Activated naive CD4-positive, alpha-beta T cell treated with anti-CD3 and anti-CD28 coated beads, Interleukin-2, amount 10 ng/mL, durations not matched to agents 7 days and 5 days (primary cell): Measurements from ENCODE around the gene RSBN1.

Experiments used
- CTCF ChIA-PET: fragments of 350-600 bp; sonication (Branson Sonifier 250); formaldehyde crosslinking; loops from one replicate; lab custom pipeline; 2021; ENCODE audit warnings: antibody characterized with exemption; lab: Charles Lee
- DNase-seq: peaks from one replicate; pipeline ENCODE4 v3.0.0-alpha.2; 2020
- H3K27ac Mint-ChIP-seq: one replicate; pipeline ENCODE4 v1.8.0; 2021; ENCODE audit warnings: mild to moderate bottlenecking, moderate library complexity, mixed read lengths
- H3K27me3 Mint-ChIP-seq: one replicate; pipeline ENCODE4 v1.8.0; 2021; ENCODE audit warnings: mild to moderate bottlenecking, mixed read lengths
- H3K36me3 Mint-ChIP-seq: one replicate; pipeline ENCODE4 v1.8.0; 2021; ENCODE audit warnings: mixed read lengths
- H3K4me1 Mint-ChIP-seq: one replicate; pipeline ENCODE4 v1.8.0; 2021; ENCODE audit warnings: mixed read lengths
- H3K4me3 Mint-ChIP-seq: one replicate; pipeline ENCODE4 v1.8.0; 2021; ENCODE audit warnings: mild to moderate bottlenecking, moderate library complexity, mixed read lengths
- H3K9me3 Mint-ChIP-seq: one replicate; pipeline ENCODE4 v1.8.0; 2021; ENCODE audit warnings: mixed read lengths

RSBN1 gene

DNA sequence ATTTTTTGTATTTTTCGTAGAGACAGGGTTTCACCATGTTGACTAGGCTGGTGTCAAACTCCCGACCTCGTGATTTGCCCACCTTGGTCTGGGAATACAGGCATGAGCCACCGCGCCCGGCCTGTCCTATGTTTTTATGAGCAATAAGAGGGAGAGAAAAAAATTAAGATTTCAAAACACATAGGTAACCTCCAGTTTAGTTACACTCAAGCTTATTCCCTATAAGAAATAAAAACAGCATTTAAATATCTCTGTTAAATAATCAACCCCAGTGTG, 7.1 kb downstream of the RSBN1 start:
- H3K27ac Mint-ChIP-seq: no peak overlapping the region
- H3K9me3 Mint-ChIP-seq: peaks cover 3% of the 10 kb centered on the region
- no peaks in the 10 kb centered on the region for H3K27me3 Mint-ChIP-seq
- no peak overlapping the region for H3K4me3 Mint-ChIP-seq
- peaks cover 55% of the 10 kb centered on the region for H3K36me3 Mint-ChIP-seq
- DNase-seq: no peak
- peaks cover 64% of the 10 kb centered on the region for H3K4me1 Mint-ChIP-seq
- CTCF ChIA-PET: interaction anchor here (0.9 kb wide), 1 partner anchor 20 kb away, joined by 5 read pairs; no protein-coding TSS in a partner anchor

DNA sequence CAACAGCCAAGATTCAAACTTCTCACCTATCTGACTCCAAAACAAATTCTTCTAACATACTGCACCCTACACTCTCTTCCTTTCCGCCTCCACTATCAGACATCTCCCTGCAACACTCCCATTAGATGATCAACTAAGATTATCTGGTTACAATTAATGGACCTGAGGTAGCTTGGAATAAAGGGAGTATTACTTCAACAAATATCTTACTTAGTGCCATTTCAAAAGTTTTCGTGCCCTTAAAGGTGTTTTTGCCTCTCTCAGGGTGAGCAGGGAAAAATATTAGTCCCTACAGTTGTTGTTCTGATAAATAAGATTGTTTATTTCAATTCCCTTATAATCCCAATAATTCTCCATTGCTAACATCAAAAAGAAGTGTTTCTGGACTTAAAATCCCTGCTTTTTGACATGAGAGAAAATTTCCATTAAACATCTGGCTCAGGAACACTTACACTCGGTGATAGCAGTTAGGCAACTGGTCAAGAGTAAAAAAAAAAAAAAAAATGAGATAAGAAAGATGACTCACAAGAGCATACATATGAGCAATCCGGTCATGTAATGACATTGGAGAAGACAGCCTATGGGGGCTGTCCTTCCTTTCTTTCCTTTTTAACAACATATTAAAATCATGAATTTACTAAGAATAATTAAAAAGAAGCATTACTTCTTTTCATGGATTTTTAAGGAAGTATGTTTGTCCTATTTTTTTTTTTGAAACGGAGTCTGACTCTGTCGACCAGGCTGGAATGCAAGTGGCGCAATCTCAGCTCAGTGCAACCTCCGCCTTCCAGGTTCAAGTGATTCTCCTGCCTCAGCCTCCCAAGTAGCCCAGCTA, 7.6 kb downstream of the RSBN1 start:
- no peaks in the 10 kb centered on the region for H3K27me3 Mint-ChIP-seq
- CTCF ChIA-PET: interaction anchor here (0.8 to 0.9 kb wide), 2 partner anchors 19 to 46 kb away, joined by 3 to 5 read pairs; no protein-coding TSS in a partner anchor
- DNase-seq: no peak
- peaks cover 3% of the 10 kb centered on the region for H3K9me3 Mint-ChIP-seq
- H3K27ac Mint-ChIP-seq: no peak overlapping the region
- H3K36me3 Mint-ChIP-seq: peaks cover 52% of the 10 kb centered on the region
- peaks cover 59% of the 10 kb centered on the region for H3K4me1 Mint-ChIP-seq
- H3K4me3 Mint-ChIP-seq: no peak overlapping the region

DNA sequence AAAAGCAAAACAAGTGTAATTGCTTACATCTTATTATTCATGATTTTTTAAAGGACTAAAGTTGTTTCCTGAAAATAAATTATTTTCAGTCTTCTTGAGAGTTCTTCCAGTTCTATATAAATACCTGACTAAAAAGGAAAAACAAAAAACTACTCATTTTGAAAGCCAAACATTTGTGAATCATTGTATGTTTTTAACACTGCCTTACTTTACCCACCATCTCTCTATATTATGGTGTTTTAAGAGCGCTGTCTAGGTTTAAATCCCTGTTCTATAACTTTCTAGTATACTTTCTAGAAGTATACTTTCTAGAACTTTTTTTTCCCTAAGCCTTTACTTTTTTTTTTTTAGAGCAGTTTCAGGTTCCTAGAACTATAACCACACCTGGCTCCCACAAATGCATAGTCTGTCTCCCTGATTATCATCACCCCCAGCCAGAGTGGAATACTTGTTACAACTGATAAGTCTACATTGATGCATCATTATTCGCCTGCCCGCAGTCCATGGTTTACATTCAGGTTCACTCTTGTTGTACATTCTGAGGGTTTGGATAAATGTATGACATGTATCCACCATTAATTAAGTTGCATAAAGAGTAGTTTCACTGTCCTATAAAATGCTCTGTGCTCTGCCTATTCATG, 9.8 kb downstream of the RSBN1 start:
- H3K27me3 Mint-ChIP-seq: no peaks in the 10 kb centered on the region
- H3K27ac Mint-ChIP-seq: no peak overlapping the region
- H3K4me1 Mint-ChIP-seq: peaks cover 48% of the 10 kb centered on the region
- peaks cover 47% of the 10 kb centered on the region for H3K36me3 Mint-ChIP-seq
- CTCF ChIA-PET: no interaction called here
- DNase-seq: no peak
- H3K9me3 Mint-ChIP-seq: peaks cover 3% of the 10 kb centered on the region
- H3K4me3 Mint-ChIP-seq: no peak overlapping the region

DNA sequence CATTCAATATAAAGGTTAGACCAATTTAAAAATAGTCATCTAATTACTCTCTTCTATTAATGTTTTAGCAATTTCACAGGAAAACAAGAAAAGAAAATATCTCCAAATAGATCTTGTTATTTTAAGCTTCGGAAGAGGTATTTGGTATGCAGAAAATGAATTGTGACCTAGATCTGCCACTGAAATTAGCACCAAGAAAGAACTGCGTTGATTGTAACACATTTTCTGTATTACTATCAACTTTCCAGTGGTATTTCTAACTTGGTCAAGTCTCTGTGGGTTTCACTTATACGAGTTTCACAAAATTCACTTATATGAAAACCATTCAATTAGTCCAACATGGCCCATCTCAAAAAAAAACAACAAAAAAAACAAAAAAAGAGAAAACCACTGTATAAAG, 11.8 kb downstream of the RSBN1 start:
- CTCF ChIA-PET: no interaction called here

DNA sequence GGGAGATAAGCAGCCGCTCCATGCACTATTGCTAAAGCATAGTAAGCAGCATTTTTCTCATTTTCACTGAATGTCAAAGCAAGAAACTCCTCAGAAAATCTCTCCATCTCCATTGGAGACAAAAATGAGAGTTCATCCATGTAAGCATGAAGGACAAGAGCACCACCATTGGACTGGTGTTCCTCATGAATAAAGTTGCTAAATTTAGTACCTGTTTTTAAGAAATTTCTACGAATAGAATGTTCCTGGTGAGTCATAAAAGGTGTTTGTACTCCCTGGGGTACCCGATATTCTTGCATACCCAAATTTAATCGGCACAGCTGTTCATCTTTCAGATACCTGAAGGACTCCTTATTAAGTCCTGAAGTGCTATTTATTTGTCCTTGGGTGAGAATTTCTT, 14.8 kb downstream of the RSBN1 start:
- DNase-seq: no peak
- no peaks in the 10 kb centered on the region for H3K27me3 Mint-ChIP-seq
- no peaks in the 10 kb centered on the region for H3K9me3 Mint-ChIP-seq
- no peak overlapping the region for H3K4me3 Mint-ChIP-seq
- CTCF ChIA-PET: no interaction called here
- no peak overlapping the region for H3K27ac Mint-ChIP-seq
- peaks cover 39% of the 10 kb centered on the region for H3K4me1 Mint-ChIP-seq
- peaks cover 51% of the 10 kb centered on the region for H3K36me3 Mint-ChIP-seq

More for the DNA sequence above, 11.8 kb downstream of the RSBN1 start:
- no peak overlapping the region for H3K4me3 Mint-ChIP-seq
- no peaks in the 10 kb centered on the region for H3K27me3 Mint-ChIP-seq
- H3K4me1 Mint-ChIP-seq: peaks cover 42% of the 10 kb centered on the region
- no peak overlapping the region for H3K27ac Mint-ChIP-seq
- no peak for DNase-seq
- peaks cover 3% of the 10 kb centered on the region for H3K9me3 Mint-ChIP-seq
- peaks cover 51% of the 10 kb centered on the region for H3K36me3 Mint-ChIP-seq

DNA sequence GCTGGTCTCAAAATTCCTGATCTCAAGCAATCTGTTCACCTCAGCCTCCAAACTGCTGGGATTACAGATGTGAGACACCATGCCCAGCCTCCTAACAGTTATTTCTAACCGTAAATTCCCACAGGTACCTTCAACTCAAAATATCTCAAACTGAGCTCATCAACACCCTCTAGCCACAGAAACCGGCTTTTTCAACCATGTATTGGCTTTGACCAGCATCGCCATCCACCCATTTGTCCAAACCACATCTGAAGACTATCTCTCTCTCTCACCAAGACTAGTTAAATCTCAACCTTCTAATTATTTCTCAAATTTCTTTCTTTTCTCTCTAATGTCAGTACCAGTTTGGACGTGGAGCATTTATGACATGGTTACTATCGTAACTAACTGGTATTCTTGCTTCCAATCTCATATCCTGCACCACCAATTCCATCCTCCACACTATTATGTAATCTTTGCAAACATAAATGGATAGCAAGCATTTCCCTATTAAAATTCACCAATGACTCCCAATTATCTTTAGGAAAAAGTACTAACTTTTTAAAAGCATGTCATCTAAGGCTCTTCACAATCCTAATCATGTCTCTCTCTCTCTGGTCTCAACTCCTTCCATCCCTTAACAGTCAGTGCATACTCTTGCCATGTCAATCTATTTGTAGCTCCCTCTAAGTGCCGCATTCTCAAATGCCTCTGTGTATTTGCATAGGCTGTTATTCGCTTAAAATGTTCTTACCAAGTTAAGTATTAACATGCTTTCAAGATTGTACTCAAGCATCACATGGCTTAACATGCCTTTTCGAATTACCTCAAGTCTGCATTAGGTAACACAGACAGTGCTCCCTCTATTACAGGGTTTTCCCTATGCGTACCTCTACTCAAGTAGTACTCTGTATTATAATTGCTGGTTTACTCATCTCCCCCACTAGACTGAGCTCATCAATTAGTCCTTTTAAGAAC, 18.1 kb downstream of the RSBN1 start:
- H3K9me3 Mint-ChIP-seq: no peaks in the 10 kb centered on the region
- H3K4me1 Mint-ChIP-seq: peaks cover 46% of the 10 kb centered on the region
- H3K4me3 Mint-ChIP-seq: no peak overlapping the region
- H3K27ac Mint-ChIP-seq: peak overlapping the region; percentile 43
- no peaks in the 10 kb centered on the region for H3K27me3 Mint-ChIP-seq
- CTCF ChIA-PET: no interaction called here
- DNase-seq: no peak
- peaks cover 66% of the 10 kb centered on the region for H3K36me3 Mint-ChIP-seq

DNA sequence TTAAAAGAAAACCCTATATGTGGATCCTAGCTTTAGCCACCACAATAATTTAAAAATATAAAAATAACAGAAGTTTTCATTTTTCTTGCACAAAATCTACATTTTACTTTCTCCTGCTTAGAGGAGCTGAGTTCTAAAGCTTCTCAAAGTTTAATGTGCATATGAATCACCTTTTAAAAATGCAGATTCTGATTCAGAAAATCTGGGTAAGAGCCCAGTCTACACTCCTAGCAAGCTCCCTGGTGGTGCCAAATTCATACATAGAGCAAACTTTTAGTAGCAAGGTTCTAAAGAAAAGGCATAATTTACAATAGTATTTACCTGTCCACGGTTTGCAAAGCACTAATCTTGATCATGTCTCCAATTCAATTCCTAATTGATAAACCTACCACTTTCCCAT, 19.3 kb downstream of the RSBN1 start:
- Mint-ChIP-seq H3K4me1 (peaks cover 45% of the 10 kb centered on the region), H3K27me3 (no peaks in the 10 kb centered on the region), H3K9me3 (no peaks in the 10 kb centered on the region), H3K4me3 (no peak overlapping the region), H3K27ac (peak overlapping the region; percentile 56), H3K36me3 (peaks cover 76% of the 10 kb centered on the region)
- no peak for DNase-seq
- CTCF ChIA-PET: interaction anchor here (1.4 kb wide), 1 partner anchor 9 kb away, joined by 5 read pairs; no protein-coding TSS in a partner anchor

DNA sequence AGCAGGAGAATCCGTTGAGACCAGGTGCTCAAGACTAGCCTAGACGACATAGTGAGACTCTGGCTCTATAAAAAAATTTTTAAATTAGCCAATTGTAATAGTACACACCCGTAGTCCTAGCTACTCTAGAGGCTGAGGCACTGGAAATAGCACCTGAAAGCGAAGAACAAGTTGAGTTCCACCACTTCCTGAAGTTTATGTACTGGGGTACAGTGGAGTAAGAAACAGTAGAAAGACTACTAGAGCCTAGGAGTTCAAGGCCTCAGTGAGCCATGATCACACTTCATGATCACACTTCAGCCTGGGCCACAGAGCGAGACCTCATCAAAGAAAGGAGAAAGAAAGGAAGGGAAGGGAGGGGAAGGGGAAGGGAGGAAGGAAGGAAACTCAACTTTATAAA, 19.8 kb downstream of the RSBN1 start:
- Mint-ChIP-seq H3K27me3 (no peaks in the 10 kb centered on the region), H3K36me3 (peaks cover 76% of the 10 kb centered on the region), H3K4me3 (no peak overlapping the region), H3K4me1 (peaks cover 49% of the 10 kb centered on the region), H3K27ac (peak overlapping the region; percentile 84), H3K9me3 (no peaks in the 10 kb centered on the region)
- CTCF ChIA-PET: interaction anchor here (1.4 kb wide), 1 partner anchor 9 kb away, joined by 5 read pairs; no protein-coding TSS in a partner anchor
- DNase-seq: peak; percentile 38

DNA sequence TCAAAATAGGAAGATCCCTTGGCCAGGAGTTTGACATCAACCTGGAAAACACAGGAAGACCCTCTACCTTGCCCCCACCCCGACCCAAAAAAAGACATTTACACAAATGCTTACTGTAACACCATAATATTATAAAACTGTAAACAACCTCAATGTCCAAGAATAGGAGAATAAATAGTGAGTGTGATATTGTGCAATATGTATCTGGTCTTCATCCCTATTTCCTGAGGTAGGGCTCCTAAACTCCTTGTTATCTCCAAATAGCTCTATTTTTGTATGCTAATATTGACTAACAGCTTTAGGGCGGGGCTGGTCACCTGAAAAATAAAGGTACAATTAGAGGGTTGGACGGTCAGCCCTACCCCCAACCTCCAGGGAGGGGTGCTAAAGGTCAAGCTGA, 23.5 kb downstream of the RSBN1 start:
- no peaks in the 10 kb centered on the region for H3K9me3 Mint-ChIP-seq
- CTCF ChIA-PET: no interaction called here
- H3K27ac Mint-ChIP-seq: no peak overlapping the region
- H3K36me3 Mint-ChIP-seq: peaks cover 68% of the 10 kb centered on the region
- no peaks in the 10 kb centered on the region for H3K27me3 Mint-ChIP-seq
- H3K4me3 Mint-ChIP-seq: no peak overlapping the region
- no peak for DNase-seq
- H3K4me1 Mint-ChIP-seq: peaks cover 61% of the 10 kb centered on the region

DNA sequence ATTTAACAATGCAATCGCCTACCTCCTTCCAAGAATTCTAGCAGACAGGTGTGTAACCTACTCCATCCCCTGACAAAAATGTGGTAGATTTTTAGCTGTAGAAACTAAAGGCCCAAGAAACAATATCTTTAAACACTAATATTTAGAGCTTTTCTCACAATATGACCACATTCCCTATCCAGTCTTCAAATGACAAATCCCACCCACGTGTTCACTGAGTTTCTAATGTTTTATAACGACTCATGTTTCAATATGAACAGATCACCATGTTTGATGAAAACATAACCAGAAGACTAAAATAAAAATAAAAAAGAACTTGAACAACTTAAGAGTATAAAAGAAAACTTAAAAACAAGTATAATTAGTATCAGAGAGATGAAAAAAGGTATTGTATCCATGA, 24.6 kb downstream of the RSBN1 start:
- CTCF ChIA-PET: no interaction called here
- Mint-ChIP-seq H3K4me1 (peaks cover 53% of the 10 kb centered on the region), H3K27ac (no peak overlapping the region), H3K27me3 (no peaks in the 10 kb centered on the region), H3K36me3 (peaks cover 65% of the 10 kb centered on the region), H3K4me3 (no peak overlapping the region), H3K9me3 (no peaks in the 10 kb centered on the region)
- DNase-seq: no peak

DNA sequence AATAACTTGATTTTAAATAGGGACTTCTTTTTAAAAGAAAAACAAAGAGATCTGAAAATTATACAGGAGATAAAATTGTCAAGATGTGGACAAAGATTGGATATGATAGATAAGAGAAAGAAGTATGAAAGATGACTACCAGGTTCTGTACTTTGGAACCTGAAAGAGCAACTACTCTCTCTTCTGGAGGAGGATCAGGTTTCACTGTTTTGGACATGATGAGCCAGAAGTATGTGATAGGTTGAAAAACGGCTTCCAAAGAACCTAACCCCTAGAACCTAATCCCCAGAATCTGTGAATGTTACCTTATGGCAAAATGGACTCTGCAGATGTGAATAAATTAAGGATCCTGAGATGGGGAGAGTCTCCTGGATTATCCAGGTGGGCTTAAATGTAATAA, 26.2 kb downstream of the RSBN1 start:
- H3K27ac Mint-ChIP-seq: peak overlapping the region; percentile 68
- DNase-seq: no peak
- H3K36me3 Mint-ChIP-seq: peaks cover 60% of the 10 kb centered on the region
- no peak overlapping the region for H3K4me3 Mint-ChIP-seq
- peaks cover 38% of the 10 kb centered on the region for H3K4me1 Mint-ChIP-seq
- CTCF ChIA-PET: interaction anchor here (0.9 to 1.0 kb wide), 2 partner anchors 19 to 156 kb away, joined by 3 to 5 read pairs; no protein-coding TSS in a partner anchor
- no peaks in the 10 kb centered on the region for H3K27me3 Mint-ChIP-seq
- no peaks in the 10 kb centered on the region for H3K9me3 Mint-ChIP-seq

DNA sequence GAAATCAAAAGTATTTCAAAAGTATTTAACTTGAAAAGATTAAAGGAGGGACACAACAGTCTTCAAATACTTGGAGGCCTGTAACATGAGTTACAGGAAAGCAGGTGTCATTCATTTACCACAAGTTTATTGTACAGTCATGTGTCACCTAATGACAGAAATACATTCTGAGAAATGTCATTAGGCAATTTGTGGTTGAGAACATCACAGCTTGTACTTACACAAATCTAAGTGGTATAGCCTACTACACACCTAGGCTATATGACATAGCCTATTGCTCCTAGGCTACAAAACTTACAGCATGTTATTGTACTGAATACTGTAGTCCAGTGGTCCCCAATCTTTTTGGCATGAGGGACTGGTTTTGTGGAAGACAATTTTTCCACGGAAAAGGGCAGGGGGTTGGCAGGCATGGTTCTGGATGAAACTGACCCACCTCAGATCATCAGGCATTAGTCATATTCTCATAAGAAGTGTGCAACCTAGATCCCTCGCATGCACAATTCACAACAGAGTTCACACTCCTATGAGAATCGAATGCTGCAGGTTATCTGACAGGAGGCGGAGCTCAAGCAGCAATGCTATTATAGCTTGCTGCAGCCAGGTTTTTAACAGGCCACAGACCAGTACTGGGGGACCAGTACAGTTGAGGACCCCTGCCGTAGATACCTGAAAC, 28.0 kb downstream of the RSBN1 start:
- no peaks in the 10 kb centered on the region for H3K9me3 Mint-ChIP-seq
- peaks cover 42% of the 10 kb centered on the region for H3K36me3 Mint-ChIP-seq
- H3K4me1 Mint-ChIP-seq: peaks cover 29% of the 10 kb centered on the region
- no peak overlapping the region for H3K27ac Mint-ChIP-seq
- no peaks in the 10 kb centered on the region for H3K27me3 Mint-ChIP-seq
- peak overlapping the region; percentile 63 for H3K4me3 Mint-ChIP-seq
- CTCF ChIA-PET: interaction anchor here (0.6 to 1.3 kb wide), 4 partner anchors 8 to 522 kb away, joined by 3 to 5 read pairs (median 3); partner anchors contain the start of gene PHTF1
- DNase-seq: no peak

DNA sequence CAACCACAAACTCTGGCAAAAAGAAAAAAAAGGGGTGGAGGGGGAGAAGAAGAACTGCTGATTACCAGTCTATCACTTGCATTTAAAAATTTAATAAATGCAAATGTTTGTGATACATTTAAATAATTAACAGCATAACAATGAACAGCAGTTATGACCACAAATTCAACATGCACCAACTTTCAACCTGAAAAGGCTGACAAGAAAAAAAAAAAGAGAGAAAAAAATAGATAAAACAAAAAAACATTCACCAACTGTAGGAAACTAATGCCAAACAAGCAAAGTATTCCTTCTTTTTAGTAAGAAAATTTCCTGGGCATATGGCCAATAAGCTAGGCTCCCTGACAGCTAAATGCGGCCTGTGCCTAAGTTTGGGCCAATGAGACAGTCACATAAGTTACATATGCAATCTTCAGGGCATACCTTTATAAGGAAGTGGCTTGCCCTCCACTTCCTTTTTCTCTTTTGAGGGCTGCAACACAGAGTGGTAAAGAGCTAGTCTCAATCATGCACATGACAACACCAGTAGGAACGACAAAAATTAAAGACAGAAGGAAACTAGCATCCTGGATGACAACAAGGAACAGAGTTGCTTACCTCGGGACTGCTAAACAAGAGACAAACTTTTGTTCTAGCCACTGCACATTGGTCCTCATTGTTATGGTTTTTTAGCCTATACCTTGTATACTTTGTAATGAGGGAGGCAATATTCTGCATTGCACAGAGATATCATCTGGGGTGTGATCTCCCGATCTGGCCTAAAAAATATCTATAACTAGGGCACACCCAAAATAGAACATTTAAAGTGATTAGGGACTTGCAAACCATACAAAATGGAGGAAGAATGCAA, 28.8 kb downstream of the RSBN1 start:
- CTCF ChIA-PET: interaction anchor here (1.3 kb wide), 1 partner anchor 9 kb away, joined by 5 read pairs; no protein-coding TSS in a partner anchor
- no peak overlapping the region for H3K27ac Mint-ChIP-seq
- H3K36me3 Mint-ChIP-seq: peaks cover 41% of the 10 kb centered on the region
- peaks cover 3% of the 10 kb centered on the region for H3K9me3 Mint-ChIP-seq
- no peaks in the 10 kb centered on the region for H3K27me3 Mint-ChIP-seq
- peak; percentile 69 for DNase-seq
- H3K4me1 Mint-ChIP-seq: peaks cover 32% of the 10 kb centered on the region
- H3K4me3 Mint-ChIP-seq: peak overlapping the region; percentile 63
